OCI-LY1 (cell line): ENCODE measurements around the gene SAFB.

Source experiments
- EZH2 ChIP-seq: fragments of 200-600 bp; sonication (generic), shearing (Covaris generic); IDR thresholded peaks from 2 replicates; pipeline ENCODE4 v1.8.0; 2017; ENCODE audit warnings: borderline replicate concordance, mixed run types, mild to moderate bottlenecking, antibody characterized with exemption, low read length, moderate library complexity, mixed read lengths
- TF ChIP-seq, protein P1 (sequence below): fragments of 200-600 bp; sonication (generic), shearing (Covaris generic); IDR thresholded peaks from 2 replicates; pipeline ENCODE4 v1.5.1; 2017; ENCODE audit warnings: mild to moderate bottlenecking, antibody characterized with exemption, low read length, moderate library complexity, mixed read lengths

DNA sequence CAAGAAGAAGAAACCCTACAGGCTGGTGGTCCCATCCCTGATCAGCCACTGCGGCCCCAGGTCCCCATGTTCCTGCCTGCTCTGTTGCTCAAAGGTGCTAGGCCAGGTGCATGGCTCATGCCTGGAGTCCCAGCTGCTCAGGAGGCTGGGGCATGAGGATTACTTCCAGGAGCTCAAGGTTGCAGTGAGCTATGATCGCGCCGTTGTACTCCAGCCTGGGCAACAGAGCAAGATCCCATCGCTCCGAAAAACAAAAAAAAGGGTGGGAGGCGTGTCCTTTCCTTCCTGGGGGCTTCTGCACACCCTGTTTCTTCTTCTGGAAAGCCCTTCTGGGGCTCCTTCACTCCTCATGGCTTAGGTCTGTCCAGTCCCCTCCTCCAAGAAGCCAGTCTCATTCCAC lies 43.2 kb upstream of the SAFB start:
- TF ChIP-seq EZH2: no peak
- TF ChIP-seq, protein P1, sequence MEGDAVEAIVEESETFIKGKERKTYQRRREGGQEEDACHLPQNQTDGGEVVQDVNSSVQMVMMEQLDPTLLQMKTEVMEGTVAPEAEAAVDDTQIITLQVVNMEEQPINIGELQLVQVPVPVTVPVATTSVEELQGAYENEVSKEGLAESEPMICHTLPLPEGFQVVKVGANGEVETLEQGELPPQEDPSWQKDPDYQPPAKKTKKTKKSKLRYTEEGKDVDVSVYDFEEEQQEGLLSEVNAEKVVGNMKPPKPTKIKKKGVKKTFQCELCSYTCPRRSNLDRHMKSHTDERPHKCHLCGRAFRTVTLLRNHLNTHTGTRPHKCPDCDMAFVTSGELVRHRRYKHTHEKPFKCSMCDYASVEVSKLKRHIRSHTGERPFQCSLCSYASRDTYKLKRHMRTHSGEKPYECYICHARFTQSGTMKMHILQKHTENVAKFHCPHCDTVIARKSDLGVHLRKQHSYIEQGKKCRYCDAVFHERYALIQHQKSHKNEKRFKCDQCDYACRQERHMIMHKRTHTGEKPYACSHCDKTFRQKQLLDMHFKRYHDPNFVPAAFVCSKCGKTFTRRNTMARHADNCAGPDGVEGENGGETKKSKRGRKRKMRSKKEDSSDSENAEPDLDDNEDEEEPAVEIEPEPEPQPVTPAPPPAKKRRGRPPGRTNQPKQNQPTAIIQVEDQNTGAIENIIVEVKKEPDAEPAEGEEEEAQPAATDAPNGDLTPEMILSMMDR: no peak
